PC-3 (cell line): ENCODE results near the gene SLC25A19. TPM values are rescaled to one million over a fixed set of nuclear protein-coding genes. Genes with fewer than 3 reads are reported as not detected.

ENCODE experiments used
- ATAC-seq: fragments of 200-7000 bp; cut with Tn5 transposase; 2 replicates; pipeline ENCODE4 v1.9.1; 2020; ENCODE audit warnings: mild to moderate bottlenecking, moderate library complexity
- BruUV-seq: library from RNA; stranded (reverse); fragments of 400-500 nt; replicated peaks from 2 replicates; lab custom pipeline; 2021; lab: Mats Ljungman, UMichigan
- CTCF ChIA-PET: fragments of 300-600 bp; sonication (Branson Sonifier 250); formaldehyde crosslinking; loops from one replicate; lab custom pipeline; 2022; ENCODE audit warnings: antibody characterized with exemption; lab: Charles Lee
- POLR2A ChIA-PET: fragments of 300-600 bp; sonication (Branson Sonifier 250); formaldehyde crosslinking; loops from one replicate; lab custom pipeline; 2022; ENCODE audit warnings: antibody characterized with exemption; ENCODE audit not compliant: unreplicated experiment; lab: Charles Lee
- DNase-seq: peaks from one replicate; pipeline ENCODE4 v3.0.0-alpha.2; 2015
- H2AFZ ChIP-seq: fragments of 300-600 bp; sonication (generic); 2 replicates; pipeline ENCODE4 v1.6.0; 2016; ENCODE audit warnings: antibody characterized with exemption, low read length
- H3F3A ChIP-seq: fragments of 300-600 bp; sonication (generic); one replicate; pipeline ENCODE4 v1.6.0; 2017; ENCODE audit warnings: antibody characterized with exemption, low read length, control low read depth, mild to moderate bottlenecking; ENCODE audit not compliant: unreplicated experiment
- H3K27ac ChIP-seq: fragments of 300-600 bp; sonication (generic); 2 replicates; pipeline ENCODE4 v1.5.1; 2016; ENCODE audit warnings: mild to moderate bottlenecking, low read length
- H3K27me3 ChIP-seq: fragments of 300-600 bp; sonication (generic); 2 replicates; pipeline ENCODE4 v1.6.1; 2016; ENCODE audit warnings: low read length, mixed read lengths
- H3K36me3 ChIP-seq: fragments of 300-600 bp; sonication (generic); 2 replicates; pipeline ENCODE4 v1.6.1; 2016; ENCODE audit warnings: low read depth, mixed run types, low read length, mixed read lengths
- H3K4me1 ChIP-seq: fragments of 300-600 bp; sonication (generic); 2 replicates; pipeline ENCODE4 v1.5.1; 2016; ENCODE audit warnings: low read length; ENCODE audit not compliant: insufficient read depth
- H3K4me2 ChIP-seq: fragments of 300-600 bp; sonication (generic); 2 replicates; pipeline ENCODE4 v1.6.0; 2016; ENCODE audit warnings: low read length
- H3K4me3 ChIP-seq: fragments of 300-600 bp; sonication (generic); 2 replicates; pipeline ENCODE4 v1.5.1; 2016; ENCODE audit warnings: mild to moderate bottlenecking, low read length, mixed read lengths
- H3K79me2 ChIP-seq: fragments of 300-600 bp; sonication (generic); 2 replicates; pipeline ENCODE4 v1.6.1; 2017; ENCODE audit warnings: low read length, mixed read lengths
- H3K9ac ChIP-seq: fragments of 300-600 bp; sonication (generic); 2 replicates; pipeline ENCODE4 v1.6.0; 2016; ENCODE audit warnings: mild to moderate bottlenecking, low read length
- H3K9me2 ChIP-seq: fragments of 300-600 bp; sonication (generic); replicated peaks from 2 replicates; pipeline ENCODE4 v1.6.1; 2016; ENCODE audit warnings: mixed run types, low read length, mixed read lengths
- H3K9me3 ChIP-seq: fragments of 300-600 bp; sonication (generic); 2 replicates; pipeline ENCODE4 v1.6.1; 2016; ENCODE audit warnings: low read length, mixed read lengths
- H4K20me1 ChIP-seq: fragments of 300-600 bp; sonication (generic); 2 replicates; pipeline ENCODE4 v1.6.1; 2016; ENCODE audit warnings: low read length, mixed read lengths
- EZH2 ChIP-seq: fragments of 300-600 bp; sonication (generic); IDR thresholded peaks from one replicate; pipeline ENCODE4 v1.6.1; 2017; ENCODE audit warnings: antibody characterized with exemption, mild to moderate bottlenecking, low read length; ENCODE audit not compliant: unreplicated experiment
- EZH2phosphoT487 ChIP-seq: fragments of 300-600 bp; sonication (generic); IDR thresholded peaks from 2 replicates; pipeline ENCODE4 v1.6.1; 2018; ENCODE audit warnings: mild to moderate bottlenecking, antibody characterized with exemption, low read length, borderline replicate concordance
- intact Hi-C: fragments of 100-400 bp; cut with micrococcal nuclease; formaldehyde crosslinking; loops from 2 replicates; pipeline ENCODE4 v1.9.0; 2023
- total RNA-seq: library from RNA; depleted of rRNA; stranded (reverse); fragments of >200 nt; gene quantifications from 2 replicates; pipeline ENCODE4 v1.2.3, GENCODE V29; 2014
- TF ChIP-seq, protein P1 (sequence below): fragments of 300-600 bp; sonication (generic); conservative IDR thresholded peaks from 2 replicates; pipeline ENCODE4 v1.5.1; 2017; ENCODE audit warnings: antibody characterized with exemption, low read depth, mild to moderate bottlenecking, low read length

SLC25A19 gene
- total RNA-seq, 1 experiment from 2014 or later = 75.0 TPM

DNA sequence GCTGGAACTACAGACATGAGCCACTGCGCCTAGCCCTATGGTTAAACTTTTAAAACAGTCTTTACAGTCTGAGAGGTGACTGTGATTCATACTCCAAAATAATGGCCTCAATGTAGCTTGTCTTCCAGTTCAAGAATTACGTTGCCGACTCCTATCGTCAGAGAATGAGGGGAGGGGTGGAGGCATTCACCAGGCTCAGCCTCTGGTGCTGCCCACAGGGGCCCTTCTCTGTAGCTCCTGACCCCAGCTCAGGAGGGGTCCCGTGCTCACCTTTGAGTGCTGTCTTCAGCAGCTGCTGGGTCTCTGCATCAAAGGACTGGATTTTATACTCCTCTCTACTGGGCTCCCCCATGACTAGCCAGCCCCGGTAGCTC, 19.4 kb downstream of the SLC25A19 start:
- no peaks in the 10 kb centered on the region for H3K9me2 ChIP-seq
- peak overlapping the region; percentile 97 for H3K4me3 ChIP-seq
- H3K79me2 ChIP-seq = peaks cover 21% of the 10 kb centered on the region
- ATAC-seq (peak; percentile 1), DNase-seq (peak; percentile 48)
- BruUV-seq = no TSS peak
- H3F3A ChIP-seq = peaks cover 4% of the 10 kb centered on the region
- H3K27me3 ChIP-seq = no peaks in the 10 kb centered on the region
- peak overlapping the region; percentile 88 for H3K9ac ChIP-seq
- H4K20me1 ChIP-seq = no peaks in the 10 kb centered on the region
- H3K4me2 ChIP-seq = peak overlapping the region; percentile 98
- intact Hi-C loops = loop anchor here (1.0 to 2.0 kb wide), 3 partner anchors 9 to 143 kb away; partner anchors contain the start of genes GGA3 and MRPS7
- no peak for TF ChIP-seq EZH2phosphoT487
- TF ChIP-seq EZH2 = no peak
- TF ChIP-seq, protein P1, sequence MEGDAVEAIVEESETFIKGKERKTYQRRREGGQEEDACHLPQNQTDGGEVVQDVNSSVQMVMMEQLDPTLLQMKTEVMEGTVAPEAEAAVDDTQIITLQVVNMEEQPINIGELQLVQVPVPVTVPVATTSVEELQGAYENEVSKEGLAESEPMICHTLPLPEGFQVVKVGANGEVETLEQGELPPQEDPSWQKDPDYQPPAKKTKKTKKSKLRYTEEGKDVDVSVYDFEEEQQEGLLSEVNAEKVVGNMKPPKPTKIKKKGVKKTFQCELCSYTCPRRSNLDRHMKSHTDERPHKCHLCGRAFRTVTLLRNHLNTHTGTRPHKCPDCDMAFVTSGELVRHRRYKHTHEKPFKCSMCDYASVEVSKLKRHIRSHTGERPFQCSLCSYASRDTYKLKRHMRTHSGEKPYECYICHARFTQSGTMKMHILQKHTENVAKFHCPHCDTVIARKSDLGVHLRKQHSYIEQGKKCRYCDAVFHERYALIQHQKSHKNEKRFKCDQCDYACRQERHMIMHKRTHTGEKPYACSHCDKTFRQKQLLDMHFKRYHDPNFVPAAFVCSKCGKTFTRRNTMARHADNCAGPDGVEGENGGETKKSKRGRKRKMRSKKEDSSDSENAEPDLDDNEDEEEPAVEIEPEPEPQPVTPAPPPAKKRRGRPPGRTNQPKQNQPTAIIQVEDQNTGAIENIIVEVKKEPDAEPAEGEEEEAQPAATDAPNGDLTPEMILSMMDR = no peak
- H3K9me3 ChIP-seq = no peaks in the 10 kb centered on the region
- peak overlapping the region; percentile 99 for H2AFZ ChIP-seq
- ChIA-PET POLR2A (interaction anchor here (0.6 to 2.3 kb wide), 2 partner anchors 19 to 1297 kb away, joined by 7 to 23 read pairs; partner anchors contain the start of gene SLC25A19), CTCF (interaction anchor here (0.5 to 3.0 kb wide), 10 partner anchors 8 to 526 kb away, joined by 3 to 60 read pairs (median 3); partner anchors contain the start of genes GGA3, MRPS7 and SLC25A19)
- H3K4me1 ChIP-seq = peaks cover 20% of the 10 kb centered on the region
- peak overlapping the region; percentile 43 for H3K27ac ChIP-seq
- peaks cover 15% of the 10 kb centered on the region for H3K36me3 ChIP-seq

DNA sequence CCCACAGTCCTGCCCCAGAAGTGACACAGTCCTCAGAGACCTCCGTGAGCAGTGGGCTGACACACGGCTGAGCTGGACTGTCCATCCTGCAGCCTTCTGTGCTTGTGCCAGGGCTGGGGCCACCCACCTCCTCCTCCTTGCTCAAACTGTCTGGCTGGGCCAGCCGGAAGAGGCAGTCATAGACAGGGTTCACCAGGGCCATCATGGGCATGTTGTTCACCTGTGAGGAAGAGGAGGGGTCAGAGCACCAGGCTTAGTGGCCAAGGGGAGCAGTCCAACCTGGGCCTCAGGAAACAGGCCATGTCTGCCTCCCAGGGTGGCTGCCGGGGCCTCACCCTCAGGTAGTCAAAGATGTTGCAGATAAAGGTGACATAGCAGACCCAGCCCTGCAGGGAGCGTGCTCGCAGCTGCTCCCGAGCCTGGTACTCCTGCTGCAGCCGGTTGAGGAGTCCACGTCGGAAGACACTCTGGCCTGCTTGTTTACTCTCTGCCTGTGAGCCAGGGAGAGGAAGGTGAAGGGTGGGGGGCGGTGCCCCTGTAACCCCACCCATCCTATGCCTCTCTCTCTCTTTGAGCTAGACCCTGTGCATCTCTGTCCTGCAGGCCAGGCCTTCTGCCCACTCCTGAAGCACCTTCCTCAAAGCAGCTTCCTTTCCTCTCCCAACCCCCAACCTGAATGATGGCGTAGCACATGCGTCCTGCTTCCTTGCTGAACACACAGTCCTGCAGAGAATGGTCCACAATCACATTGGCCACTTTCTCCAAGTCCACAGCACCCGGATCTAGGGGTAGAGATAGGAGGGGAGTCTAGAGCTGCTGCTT, 21.6 kb downstream of the SLC25A19 start:
- intact Hi-C loops = no loop called here
- BruUV-seq = no TSS peak
- Histone ChIP-seq H3K79me2 (peaks cover 30% of the 10 kb centered on the region), H3K9me2 (no peaks in the 10 kb centered on the region), H2AFZ (no peak overlapping the region), H3K27me3 (no peaks in the 10 kb centered on the region), H3K4me3 (no peak overlapping the region), H4K20me1 (no peaks in the 10 kb centered on the region), H3F3A (peaks cover 4% of the 10 kb centered on the region), H3K27ac (no peak overlapping the region), H3K9me3 (no peaks in the 10 kb centered on the region), H3K4me1 (peaks cover 23% of the 10 kb centered on the region), H3K9ac (no peak overlapping the region), H3K36me3 (peaks cover 21% of the 10 kb centered on the region), H3K4me2 (no peak overlapping the region)
- DNase-seq (peak; percentile 18), ATAC-seq (no peak)
- ChIA-PET POLR2A (no interaction called here), CTCF (interaction anchor here (0.6 kb wide), 2 partner anchors 118 to 249 kb away, joined by 6 to 14 read pairs; no protein-coding TSS in a partner anchor)
- TF ChIP-seq, protein P1 = peak; percentile 17; the same call in 1 of the 2 replicates
- TF ChIP-seq EZH2 = no peak

DNA sequence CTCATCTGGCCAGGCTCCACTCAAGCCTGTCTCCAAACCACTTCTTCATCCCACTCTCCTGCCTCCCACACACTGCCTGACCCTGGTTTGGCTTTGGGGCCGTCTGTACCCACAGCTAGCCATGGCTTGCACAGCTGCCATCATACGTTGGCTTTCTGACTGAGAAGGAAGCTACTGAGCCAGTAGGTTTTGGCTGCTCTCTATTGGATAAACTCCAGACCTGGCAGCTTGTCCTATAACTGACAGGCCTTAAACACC, 22.2 kb downstream of the SLC25A19 start:
- no peaks in the 10 kb centered on the region for H3K27me3 ChIP-seq
- H3K79me2 ChIP-seq = peaks cover 31% of the 10 kb centered on the region
- H3K4me1 ChIP-seq = peaks cover 20% of the 10 kb centered on the region
- no peaks in the 10 kb centered on the region for H3K9me3 ChIP-seq
- ChIA-PET POLR2A (no interaction called here), CTCF (interaction anchor here (0.6 kb wide), 1 partner anchor 118 kb away, joined by 6 read pairs; no protein-coding TSS in a partner anchor)
- H2AFZ ChIP-seq = no peak overlapping the region
- DNase-seq (no peak), ATAC-seq (no peak)
- no peak overlapping the region for H3K4me3 ChIP-seq
- H3K36me3 ChIP-seq = peaks cover 21% of the 10 kb centered on the region
- BruUV-seq = no TSS peak
- no peak overlapping the region for H3K9ac ChIP-seq
- H3K9me2 ChIP-seq = no peaks in the 10 kb centered on the region
- H3K4me2 ChIP-seq = no peak overlapping the region
- intact Hi-C loops = no loop called here
- no peak for TF ChIP-seq EZH2phosphoT487
- no peak overlapping the region for H3K27ac ChIP-seq
- H3F3A ChIP-seq = peaks cover 4% of the 10 kb centered on the region
- H4K20me1 ChIP-seq = no peaks in the 10 kb centered on the region
